ENCODE data around the gene ATG2B. TPM values are rescaled to one million over a fixed set of nuclear protein-coding genes. Genes with fewer than 3 reads are reported as not detected.

ATG2B gene
- total and polyA plus RNA-seq, 10 of the 15 experiments (the other 5 are each of a cell fraction or from before 2014, with no cell fraction given), result 0.84 to 15.4 (median 9.9) TPM

DNA sequence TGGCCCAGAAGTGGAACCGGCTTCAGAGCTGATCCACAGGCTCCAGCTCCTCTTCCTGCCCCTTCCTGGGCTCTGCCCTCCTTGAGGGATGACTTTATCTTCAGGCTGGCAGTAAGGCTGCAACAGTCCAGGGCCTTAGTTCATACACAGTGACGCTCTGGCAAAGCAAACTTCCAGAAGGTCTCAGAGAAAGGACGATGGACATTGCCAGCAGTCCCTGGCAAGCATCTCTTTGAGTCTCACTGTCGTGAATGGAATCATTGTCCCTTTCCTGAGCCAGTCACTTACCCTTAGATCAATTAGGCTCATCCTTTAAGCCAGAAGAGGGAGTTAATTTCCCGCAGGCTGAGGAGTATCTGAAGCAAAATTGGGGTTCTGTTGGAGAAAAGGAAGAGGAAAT, 37.4 kb upstream of the ATG2B start:
- in situ Hi-C loops (cut with MboI), result no loop called here
- WGBS (ENCODE audit: insufficient coverage, insufficient replicate concordance, low lambda C conversion rate, missing lambda C conversion rate), result 39% methylated on average over 5 of the region's 5 CpGs
- ChIA-PET RAD21 (ENCODE audit: unreplicated experiment) (no interaction called here), SMC1A (ENCODE audit: uncharacterized antibody, unreplicated experiment) (no interaction called here), POLR2A (no interaction called here), CTCF (interaction anchor here (0.9 to 1.0 kb wide), 3 partner anchors 18 to 348 kb away, joined by 3 read pairs; no protein-coding TSS in a partner anchor)
- no peak for DNase-seq (ENCODE audit: low read depth, low spot score)
- Histone ChIP-seq H2AFZ (ENCODE audit: control insufficient read depth, low read depth, low read length) (no peak overlapping the region), H3K36me3 (ENCODE audit: control insufficient read depth in 2 of 2, insufficient read depth in 2 of 2, low read length in 1 of 2) (no peaks in the 10 kb centered on the region), H4K20me1 (ENCODE audit: control insufficient read depth, insufficient read depth) (no peaks in the 10 kb centered on the region), H3K9me3 (replicated peaks; ENCODE audit: control insufficient read depth, insufficient read depth, low read length) (no peaks in the 10 kb centered on the region), H3K9ac (ENCODE audit: control insufficient read depth, insufficient read depth, low read length) (no peak overlapping the region), H3K27ac (ENCODE audit: control insufficient read depth, insufficient read depth) (no peak overlapping the region), H3K4me3 (no peak overlapping the region), H3K79me2 (ENCODE audit: control insufficient read depth, insufficient read depth, low read length) (no peaks in the 10 kb centered on the region), H3K4me2 (ENCODE audit: control insufficient read depth, insufficient read depth) (no peak overlapping the region), H3K27me3 (replicated peaks in 1 of 2; ENCODE audit: control insufficient read depth in 2 of 2, insufficient read depth in 2 of 2, low read length in 1 of 2) (no peaks in the 10 kb centered on the region; a peak in 1 of 4 replicates), H3K4me1 (ENCODE audit: control insufficient read depth, insufficient read depth, low read length) (no peaks in the 10 kb centered on the region)
- no peak for ATAC-seq
- FAIRE-seq, result no peak
- no TSS peak for BruUV-seq (replicated peaks)
- intact Hi-C loops (cut with micrococcal nuclease; ENCODE audit: unreplicated experiment), result no loop called here
- TF ChIP-seq, protein P1, sequence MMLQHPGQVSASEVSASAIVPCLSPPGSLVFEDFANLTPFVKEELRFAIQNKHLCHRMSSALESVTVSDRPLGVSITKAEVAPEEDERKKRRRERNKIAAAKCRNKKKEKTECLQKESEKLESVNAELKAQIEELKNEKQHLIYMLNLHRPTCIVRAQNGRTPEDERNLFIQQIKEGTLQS (IDR thresholded peaks at IDR 0.05; ENCODE audit: borderline replicate concordance, extremely low read depth, low read depth, low read length), result no peak
- TF ChIP-seq KAT2A (conservative IDR thresholded peaks at IDR 0.05; ENCODE audit: control insufficient read depth, low read depth, low read length) (no peak), STAT3 (IDR thresholded peaks at IDR 0.05; ENCODE audit: low read depth, low read length) (no peak), TCF3 (IDR thresholded peaks at IDR 0.05; ENCODE audit: borderline replicate concordance, insufficient read depth, low read depth, low read length) (no peak), GATAD2B (conservative IDR thresholded peaks at IDR 0.05; ENCODE audit: low read depth) (no peak), CHD4 (IDR thresholded peaks at IDR 0.05) (no peak), POLR2AphosphoS5 (IDR thresholded peaks at IDR 0.05; ENCODE audit: low read length) (no peak), RB1 (IDR thresholded peaks at IDR 0.05; ENCODE audit: borderline replicate concordance) (no peak), CREB1 (IDR thresholded peaks at IDR 0.05; ENCODE audit: low read depth) (no peak), TAF1 (IDR thresholded peaks at IDR 0.05; ENCODE audit: borderline replicate concordance, low read depth, low read length) (no peak), HDGF (IDR thresholded peaks at IDR 0.05) (no peak), RCOR1 (conservative IDR thresholded peaks at IDR 0.05; ENCODE audit: low read depth, low read length) (no peak), HDAC2 (IDR thresholded peaks at IDR 0.05) (no peak)
- TF ChIP-seq, protein P2, sequence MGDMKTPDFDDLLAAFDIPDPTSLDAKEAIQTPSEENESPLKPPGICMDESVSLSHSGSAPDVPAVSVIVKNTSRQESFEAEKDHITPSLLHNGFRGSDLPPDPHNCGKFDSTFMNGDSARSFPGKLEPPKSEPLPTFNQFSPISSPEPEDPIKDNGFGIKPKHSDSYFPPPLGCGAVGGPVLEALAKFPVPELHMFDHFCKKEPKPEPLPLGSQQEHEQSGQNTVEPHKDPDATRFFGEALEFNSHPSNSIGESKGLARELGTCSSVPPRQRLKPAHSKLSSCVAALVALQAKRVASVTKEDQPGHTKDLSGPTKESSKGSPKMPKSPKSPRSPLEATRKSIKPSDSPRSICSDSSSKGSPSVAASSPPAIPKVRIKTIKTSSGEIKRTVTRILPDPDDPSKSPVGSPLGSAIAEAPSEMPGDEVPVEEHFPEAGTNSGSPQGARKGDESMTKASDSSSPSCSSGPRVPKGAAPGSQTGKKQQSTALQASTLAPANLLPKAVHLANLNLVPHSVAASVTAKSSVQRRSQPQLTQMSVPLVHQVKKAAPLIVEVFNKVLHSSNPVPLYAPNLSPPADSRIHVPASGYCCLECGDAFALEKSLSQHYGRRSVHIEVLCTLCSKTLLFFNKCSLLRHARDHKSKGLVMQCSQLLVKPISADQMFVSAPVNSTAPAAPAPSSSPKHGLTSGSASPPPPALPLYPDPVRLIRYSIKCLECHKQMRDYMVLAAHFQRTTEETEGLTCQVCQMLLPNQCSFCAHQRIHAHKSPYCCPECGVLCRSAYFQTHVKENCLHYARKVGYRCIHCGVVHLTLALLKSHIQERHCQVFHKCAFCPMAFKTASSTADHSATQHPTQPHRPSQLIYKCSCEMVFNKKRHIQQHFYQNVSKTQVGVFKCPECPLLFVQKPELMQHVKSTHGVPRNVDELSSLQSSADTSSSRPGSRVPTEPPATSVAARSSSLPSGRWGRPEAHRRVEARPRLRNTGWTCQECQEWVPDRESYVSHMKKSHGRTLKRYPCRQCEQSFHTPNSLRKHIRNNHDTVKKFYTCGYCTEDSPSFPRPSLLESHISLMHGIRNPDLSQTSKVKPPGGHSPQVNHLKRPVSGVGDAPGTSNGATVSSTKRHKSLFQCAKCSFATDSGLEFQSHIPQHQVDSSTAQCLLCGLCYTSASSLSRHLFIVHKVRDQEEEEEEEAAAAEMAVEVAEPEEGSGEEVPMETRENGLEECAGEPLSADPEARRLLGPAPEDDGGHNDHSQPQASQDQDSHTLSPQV (IDR thresholded peaks at IDR 0.05), result no peak
- TF ChIP-seq, protein P3, sequence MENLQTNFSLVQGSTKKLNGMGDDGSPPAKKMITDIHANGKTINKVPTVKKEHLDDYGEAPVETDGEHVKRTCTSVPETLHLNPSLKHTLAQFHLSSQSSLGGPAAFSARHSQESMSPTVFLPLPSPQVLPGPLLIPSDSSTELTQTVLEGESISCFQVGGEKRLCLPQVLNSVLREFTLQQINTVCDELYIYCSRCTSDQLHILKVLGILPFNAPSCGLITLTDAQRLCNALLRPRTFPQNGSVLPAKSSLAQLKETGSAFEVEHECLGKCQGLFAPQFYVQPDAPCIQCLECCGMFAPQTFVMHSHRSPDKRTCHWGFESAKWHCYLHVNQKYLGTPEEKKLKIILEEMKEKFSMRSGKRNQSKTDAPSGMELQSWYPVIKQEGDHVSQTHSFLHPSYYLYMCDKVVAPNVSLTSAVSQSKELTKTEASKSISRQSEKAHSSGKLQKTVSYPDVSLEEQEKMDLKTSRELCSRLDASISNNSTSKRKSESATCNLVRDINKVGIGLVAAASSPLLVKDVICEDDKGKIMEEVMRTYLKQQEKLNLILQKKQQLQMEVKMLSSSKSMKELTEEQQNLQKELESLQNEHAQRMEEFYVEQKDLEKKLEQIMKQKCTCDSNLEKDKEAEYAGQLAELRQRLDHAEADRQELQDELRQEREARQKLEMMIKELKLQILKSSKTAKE (IDR thresholded peaks at IDR 0.05; ENCODE audit: low read depth, poor library complexity, severe bottlenecking), result no peak
- TF ChIP-seq, protein P4, sequence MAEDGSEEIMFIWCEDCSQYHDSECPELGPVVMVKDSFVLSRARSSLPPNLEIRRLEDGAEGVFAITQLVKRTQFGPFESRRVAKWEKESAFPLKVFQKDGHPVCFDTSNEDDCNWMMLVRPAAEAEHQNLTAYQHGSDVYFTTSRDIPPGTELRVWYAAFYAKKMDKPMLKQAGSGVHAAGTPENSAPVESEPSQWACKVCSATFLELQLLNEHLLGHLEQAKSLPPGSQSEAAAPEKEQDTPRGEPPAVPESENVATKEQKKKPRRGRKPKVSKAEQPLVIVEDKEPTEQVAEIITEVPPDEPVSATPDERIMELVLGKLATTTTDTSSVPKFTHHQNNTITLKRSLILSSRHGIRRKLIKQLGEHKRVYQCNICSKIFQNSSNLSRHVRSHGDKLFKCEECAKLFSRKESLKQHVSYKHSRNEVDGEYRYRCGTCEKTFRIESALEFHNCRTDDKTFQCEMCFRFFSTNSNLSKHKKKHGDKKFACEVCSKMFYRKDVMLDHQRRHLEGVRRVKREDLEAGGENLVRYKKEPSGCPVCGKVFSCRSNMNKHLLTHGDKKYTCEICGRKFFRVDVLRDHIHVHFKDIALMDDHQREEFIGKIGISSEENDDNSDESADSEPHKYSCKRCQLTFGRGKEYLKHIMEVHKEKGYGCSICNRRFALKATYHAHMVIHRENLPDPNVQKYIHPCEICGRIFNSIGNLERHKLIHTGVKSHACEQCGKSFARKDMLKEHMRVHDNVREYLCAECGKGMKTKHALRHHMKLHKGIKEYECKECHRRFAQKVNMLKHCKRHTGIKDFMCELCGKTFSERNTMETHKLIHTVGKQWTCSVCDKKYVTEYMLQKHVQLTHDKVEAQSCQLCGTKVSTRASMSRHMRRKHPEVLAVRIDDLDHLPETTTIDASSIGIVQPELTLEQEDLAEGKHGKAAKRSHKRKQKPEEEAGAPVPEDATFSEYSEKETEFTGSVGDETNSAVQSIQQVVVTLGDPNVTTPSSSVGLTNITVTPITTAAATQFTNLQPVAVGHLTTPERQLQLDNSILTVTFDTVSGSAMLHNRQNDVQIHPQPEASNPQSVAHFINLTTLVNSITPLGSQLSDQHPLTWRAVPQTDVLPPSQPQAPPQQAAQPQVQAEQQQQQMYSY (CRISPR knock-in tag; IDR thresholded peaks at IDR 0.05), result no peak
